AG04450 (cell line): ENCODE data around the gene C1QTNF4. TPM values are rescaled to one million over a fixed set of nuclear protein-coding genes. Genes with fewer than 3 reads are reported as not detected.
"Not testable (repeated sequence)": the region's sequence is repeated elsewhere in the genome, so short reads cannot be mapped to it uniquely, and the experiment has no call there.

ENCODE experiments used
- CTCF ChIA-PET: fragments of 300-600, 350-600 bp; formaldehyde crosslinking; extraction: SDS; loops from one replicate; lab custom pipeline; 2022; ENCODE audit warnings: antibody characterized with exemption, inconsistent platforms; lab: Charles Lee
- POLR2A ChIA-PET: fragments of 350-600 bp; formaldehyde crosslinking; extraction: SDS; loops from one replicate; lab custom pipeline; 2021; ENCODE audit warnings: antibody characterized with exemption, inconsistent platforms; lab: Yijun Ruan, JAX
- DNase-seq: peaks from one replicate; pipeline ENCODE4 v3.0.0-alpha.2; 2011; ENCODE audit warnings: low read depth, low spot score
- H3K27ac ChIP-seq: one replicate; pipeline ENCODE4 v1.5.1; 2012; ENCODE audit warnings: low read depth, low read length, control low read depth
- H3K27me3 ChIP-seq: one replicate; pipeline ENCODE4 v1.6.0; 2012; ENCODE audit warnings: low read length; ENCODE audit not compliant: control insufficient read depth, insufficient read depth
- H3K4me3 ChIP-seq: 2 replicates; pipeline ENCODE4 v1.5.1; 2011; ENCODE audit warnings: mild to moderate bottlenecking, low read depth, low read length, control low read depth
- H3K9me3 ChIP-seq: 2 replicates; pipeline ENCODE4 v1.5.1; 2012; ENCODE audit warnings: low read length; ENCODE audit not compliant: control insufficient read depth, insufficient read depth
- polyA plus RNA-seq: library from polyadenylated mRNA; depleted of rRNA; stranded (reverse); fragments of >200 nt; gene quantifications from 2 replicates; pipeline ENCODE4 v1.2.3, GENCODE V29; 2011
- TF ChIP-seq, protein P1 (sequence below): IDR thresholded peaks from 2 replicates; pipeline ENCODE4 v1.5.1; 2011; ENCODE audit warnings: low read depth, low read length, control low read depth, inconsistent platforms

C1QTNF4 gene
- polyA plus RNA-seq, 1 experiment, result 0.14 TPM

DNA sequence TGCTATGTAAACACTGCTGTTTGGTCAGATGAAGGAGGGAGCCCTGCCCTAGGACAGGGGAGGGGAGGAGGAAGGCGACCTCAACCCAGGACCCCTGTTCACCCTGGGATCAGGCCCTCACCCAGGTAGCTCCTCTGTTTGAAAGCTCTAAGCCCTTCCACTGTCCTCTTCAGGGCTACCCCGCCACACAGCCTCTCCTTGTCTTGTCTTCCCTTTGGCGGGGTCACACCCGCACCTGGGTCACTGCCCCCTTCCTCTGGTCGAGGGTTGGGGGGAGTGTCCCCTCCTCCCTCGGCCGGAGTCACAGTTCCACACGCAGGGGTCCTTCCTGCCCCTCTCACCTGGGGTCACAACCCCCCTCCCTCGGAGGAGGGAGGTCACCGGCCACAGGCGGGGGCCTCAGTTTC is 29.3 kb downstream of the C1QTNF4 start:
- H3K27me3 ChIP-seq, result no peaks in the 10 kb centered on the region
- H3K9me3 ChIP-seq, result no peaks in the 10 kb centered on the region; the same call in 1 of the 2 replicates
- TF ChIP-seq, protein P1, sequence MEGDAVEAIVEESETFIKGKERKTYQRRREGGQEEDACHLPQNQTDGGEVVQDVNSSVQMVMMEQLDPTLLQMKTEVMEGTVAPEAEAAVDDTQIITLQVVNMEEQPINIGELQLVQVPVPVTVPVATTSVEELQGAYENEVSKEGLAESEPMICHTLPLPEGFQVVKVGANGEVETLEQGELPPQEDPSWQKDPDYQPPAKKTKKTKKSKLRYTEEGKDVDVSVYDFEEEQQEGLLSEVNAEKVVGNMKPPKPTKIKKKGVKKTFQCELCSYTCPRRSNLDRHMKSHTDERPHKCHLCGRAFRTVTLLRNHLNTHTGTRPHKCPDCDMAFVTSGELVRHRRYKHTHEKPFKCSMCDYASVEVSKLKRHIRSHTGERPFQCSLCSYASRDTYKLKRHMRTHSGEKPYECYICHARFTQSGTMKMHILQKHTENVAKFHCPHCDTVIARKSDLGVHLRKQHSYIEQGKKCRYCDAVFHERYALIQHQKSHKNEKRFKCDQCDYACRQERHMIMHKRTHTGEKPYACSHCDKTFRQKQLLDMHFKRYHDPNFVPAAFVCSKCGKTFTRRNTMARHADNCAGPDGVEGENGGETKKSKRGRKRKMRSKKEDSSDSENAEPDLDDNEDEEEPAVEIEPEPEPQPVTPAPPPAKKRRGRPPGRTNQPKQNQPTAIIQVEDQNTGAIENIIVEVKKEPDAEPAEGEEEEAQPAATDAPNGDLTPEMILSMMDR, result no peak
- ChIA-PET POLR2A (interaction anchor here (1.1 kb wide), 1 partner anchor 14 kb away, joined by 6 read pairs; the partner anchor contains the start of genes KBTBD4 and NDUFS3), CTCF (interaction anchor here (1.2 to 1.5 kb wide), 3 partner anchors 10 to 52 kb away, joined by 4 to 11 read pairs (median 6); partner anchors contain the start of gene CELF1)
- peak overlapping the region; percentile 82 for H3K4me3 ChIP-seq
- DNase-seq, result no peak
- H3K27ac ChIP-seq, result peak overlapping the region; percentile 57

DNA sequence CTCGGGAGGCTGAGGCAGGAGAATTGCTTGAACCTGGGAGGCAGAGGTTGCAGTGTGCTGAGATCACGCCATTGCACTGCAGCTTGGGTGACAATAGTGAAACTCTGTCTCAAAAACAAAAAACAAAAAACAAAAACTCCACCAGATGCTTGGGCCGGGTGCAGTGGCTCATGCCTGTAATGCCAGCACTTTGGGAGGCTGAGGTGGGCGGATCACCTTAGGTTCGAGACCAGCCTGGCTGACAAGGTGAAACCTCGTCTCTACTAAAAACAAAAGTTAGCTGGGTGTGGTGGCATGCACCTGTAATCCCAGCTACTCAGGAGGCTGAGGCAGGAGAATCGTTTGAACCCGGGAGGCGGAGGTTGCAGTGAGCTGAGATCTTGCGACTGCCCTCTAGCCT is 29.8 kb downstream of the C1QTNF4 start:
- H3K4me3 ChIP-seq, result not testable (repeated sequence)
- CTCF ChIA-PET, result interaction anchor here (0.6 to 1.5 kb wide), 5 partner anchors 9 to 132 kb away, joined by 3 to 11 read pairs (median 4); partner anchors contain the start of gene CELF1

DNA sequence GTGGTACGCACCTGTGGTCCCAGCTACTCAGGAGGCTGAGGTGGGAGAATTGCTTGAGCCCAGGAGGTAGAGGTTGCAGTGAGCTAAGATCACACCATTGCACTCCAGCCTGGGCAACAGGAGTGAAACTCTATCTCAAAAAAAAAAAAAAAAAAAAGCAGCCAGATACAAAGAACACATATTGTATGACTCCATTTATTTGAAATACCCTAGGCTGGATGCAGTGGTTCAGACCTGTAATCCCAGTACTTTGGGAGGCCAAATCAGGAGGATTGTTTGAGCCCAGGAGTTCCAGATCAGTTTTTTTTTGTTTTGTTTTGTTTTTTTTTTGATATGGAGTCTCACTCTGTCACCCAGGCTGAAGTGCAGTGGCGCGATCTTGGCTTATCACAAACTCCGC is 31.8 kb downstream of the C1QTNF4 start:
- H3K27ac ChIP-seq, H3K4me3 ChIP-seq, H3K9me3 ChIP-seq, H3K27me3 ChIP-seq, DNase-seq: not testable (repeated sequence)
- POLR2A ChIA-PET, result interaction anchor here (0.7 kb wide), 1 partner anchor 151 kb away, joined by 7 read pairs; no protein-coding TSS in a partner anchor
- CTCF ChIA-PET, result interaction anchor here (0.5 kb wide), 1 partner anchor 9 kb away, joined by 3 read pairs; the partner anchor contains the start of gene CELF1

More for the DNA sequence above, 29.8 kb downstream of the C1QTNF4 start:
- H3K27ac ChIP-seq, H3K27me3 ChIP-seq, DNase-seq, H3K9me3 ChIP-seq: not testable (repeated sequence)
- POLR2A ChIA-PET, result interaction anchor here (1.1 kb wide), 1 partner anchor 14 kb away, joined by 6 read pairs; the partner anchor contains the start of genes KBTBD4 and NDUFS3

DNA sequence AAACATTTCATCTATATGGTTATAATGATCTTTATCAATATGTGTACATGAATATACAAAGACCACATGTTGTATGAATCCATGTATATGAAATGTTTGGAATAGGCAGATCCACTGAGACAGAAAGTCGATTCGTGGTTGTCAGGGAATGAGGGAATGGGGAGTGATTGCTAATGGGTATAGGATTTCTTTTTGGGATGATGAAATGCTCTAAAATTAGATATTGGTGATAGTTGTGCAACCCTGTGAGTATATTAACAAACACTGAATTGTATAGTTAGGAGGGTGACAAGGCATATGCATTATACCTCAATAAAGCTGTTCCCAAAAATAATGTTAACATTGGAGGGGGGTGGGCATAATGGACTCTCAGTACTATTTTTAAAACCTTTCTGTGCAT is 33.8 kb downstream of the C1QTNF4 start:
- no peak for DNase-seq
- CTCF ChIA-PET, result interaction anchor here (0.7 kb wide), 1 partner anchor 9 kb away, joined by 3 read pairs; no protein-coding TSS in a partner anchor

DNA sequence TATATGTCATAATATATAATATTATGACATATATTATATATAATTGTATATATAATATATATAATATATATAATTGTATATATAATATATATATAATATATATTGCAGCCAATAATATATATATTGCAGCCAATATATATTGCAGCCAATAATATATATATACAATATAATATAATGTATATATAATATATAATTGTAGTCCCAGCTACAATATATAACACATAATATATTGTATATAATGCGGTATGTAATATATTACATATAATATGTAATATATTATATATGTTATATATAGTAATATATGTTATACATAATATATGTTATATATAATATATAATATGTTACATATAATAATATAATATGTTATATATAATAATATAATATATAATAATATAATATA is 35.5 kb downstream of the C1QTNF4 start:
- no peaks in the 10 kb centered on the region for H3K27me3 ChIP-seq
- H3K9me3 ChIP-seq, result no peaks in the 10 kb centered on the region
- CTCF ChIA-PET, result no interaction called here
- no peak for DNase-seq
- no peak overlapping the region for H3K4me3 ChIP-seq
- POLR2A ChIA-PET, result interaction anchor here (0.6 kb wide), 1 partner anchor 8 kb away, joined by 5 read pairs; no protein-coding TSS in a partner anchor
- no peak overlapping the region for H3K27ac ChIP-seq
- TF ChIP-seq, protein P1, result no peak

More for the DNA sequence above, 33.8 kb downstream of the C1QTNF4 start:
- Histone ChIP-seq H3K27me3 (no peaks in the 10 kb centered on the region), H3K9me3 (no peaks in the 10 kb centered on the region; the same call in 1 of the 2 replicates), H3K27ac (no peak overlapping the region), H3K4me3 (no peak overlapping the region)
- POLR2A ChIA-PET, result interaction anchor here (0.6 kb wide), 1 partner anchor 40 kb away, joined by 3 read pairs; no protein-coding TSS in a partner anchor
- TF ChIP-seq, protein P1, result no peak

DNA sequence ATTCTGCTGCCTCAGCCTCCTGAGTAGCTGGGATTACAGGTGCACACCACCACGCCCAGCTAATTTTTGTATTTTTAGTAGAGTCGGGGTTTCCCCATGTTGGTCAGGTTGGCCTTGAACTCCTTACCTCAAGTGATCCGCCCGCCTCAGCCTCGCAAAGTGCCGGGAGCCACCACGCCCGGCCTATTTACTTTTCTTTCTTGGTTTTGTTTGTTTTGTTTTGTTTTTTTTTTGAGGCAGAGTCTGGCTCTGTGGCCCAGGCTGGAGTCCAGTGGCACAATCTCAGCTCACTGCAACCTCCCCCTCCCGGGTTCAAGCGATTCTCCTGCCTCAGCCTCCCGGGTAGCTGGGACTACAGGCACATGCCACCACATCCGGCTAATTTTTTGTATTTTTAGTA is 37.2 kb downstream of the C1QTNF4 start:
- CTCF ChIA-PET, H3K27me3 ChIP-seq, H3K4me3 ChIP-seq, POLR2A ChIA-PET, DNase-seq, H3K27ac ChIP-seq, H3K9me3 ChIP-seq: not testable (repeated sequence)
